Adrenal gland (tissue), 5 donors: ENCODE data around the gene FAM89B.

Experiments used
- POLR2A ChIP-seq, 2 donors: fragments of 450-650 bp; IDR thresholded peaks; one replicate each; pipeline ENCODE4 v1.6.1; 2017; ENCODE audit warnings: antibody characterized with exemption in 2 of 2, mild to moderate bottlenecking in 2 of 2, moderate library complexity in 1 of 2
- TF ChIP-seq, protein P1 (sequence below), 6 experiments: fragments of 450-650 bp in 4 of 6; fragments of 200-600 bp in 2 of 6; sonication (generic) in 1 of 6; IDR thresholded peaks; 1 replicate in 5 of 6; 2 replicates in 1 of 6; pipeline versions ENCODE4 v1.5.1 to v1.8.0; 2016 to 2021; ENCODE audit warnings: antibody characterized with exemption in 6 of 6, mild to moderate bottlenecking in 2 of 6, moderate library complexity in 1 of 6
- donor health status: DM: no; HTN: no; CAD: no.

DNA sequence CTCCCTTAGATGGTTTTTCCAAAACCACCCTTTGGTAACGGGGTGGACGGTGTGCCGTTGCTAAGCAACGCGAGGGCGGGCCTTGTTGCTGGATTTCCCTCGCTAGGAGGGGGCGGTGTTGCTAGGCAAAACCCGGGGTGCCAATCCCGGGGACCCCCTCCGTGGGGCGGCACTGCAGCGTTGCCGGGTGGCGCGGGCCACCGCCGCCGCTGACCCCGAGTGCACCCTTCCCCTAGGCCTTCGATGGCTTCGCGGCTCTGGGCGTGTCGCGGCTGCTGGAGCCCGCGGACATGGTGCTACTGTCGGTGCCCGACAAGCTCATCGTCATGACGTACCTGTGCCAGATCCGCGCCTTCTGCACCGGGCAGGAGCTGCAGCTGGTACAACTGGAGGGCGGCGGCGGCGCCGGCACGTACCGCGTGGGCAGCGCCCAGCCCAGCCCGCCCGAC lies 12.4 kb downstream of the FAM89B start:
- TF ChIP-seq, protein P1, sequence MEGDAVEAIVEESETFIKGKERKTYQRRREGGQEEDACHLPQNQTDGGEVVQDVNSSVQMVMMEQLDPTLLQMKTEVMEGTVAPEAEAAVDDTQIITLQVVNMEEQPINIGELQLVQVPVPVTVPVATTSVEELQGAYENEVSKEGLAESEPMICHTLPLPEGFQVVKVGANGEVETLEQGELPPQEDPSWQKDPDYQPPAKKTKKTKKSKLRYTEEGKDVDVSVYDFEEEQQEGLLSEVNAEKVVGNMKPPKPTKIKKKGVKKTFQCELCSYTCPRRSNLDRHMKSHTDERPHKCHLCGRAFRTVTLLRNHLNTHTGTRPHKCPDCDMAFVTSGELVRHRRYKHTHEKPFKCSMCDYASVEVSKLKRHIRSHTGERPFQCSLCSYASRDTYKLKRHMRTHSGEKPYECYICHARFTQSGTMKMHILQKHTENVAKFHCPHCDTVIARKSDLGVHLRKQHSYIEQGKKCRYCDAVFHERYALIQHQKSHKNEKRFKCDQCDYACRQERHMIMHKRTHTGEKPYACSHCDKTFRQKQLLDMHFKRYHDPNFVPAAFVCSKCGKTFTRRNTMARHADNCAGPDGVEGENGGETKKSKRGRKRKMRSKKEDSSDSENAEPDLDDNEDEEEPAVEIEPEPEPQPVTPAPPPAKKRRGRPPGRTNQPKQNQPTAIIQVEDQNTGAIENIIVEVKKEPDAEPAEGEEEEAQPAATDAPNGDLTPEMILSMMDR (IDR thresholded peaks at IDR 0.05) = no peak
- no peak for TF ChIP-seq POLR2A (IDR thresholded peaks at IDR 0.05)
